22Rv1 (cell line): Measurements from ENCODE around the gene ABCG5.

Experiments
- H3K27ac ChIP-seq: fragments of 450-650 bp; 2 replicates; pipeline ENCODE4 v1.5.1; 2017
- CTCF ChIP-seq: fragments of 450-650 bp; IDR thresholded peaks from 2 replicates; pipeline ENCODE4 v1.5.1; 2017; ENCODE audit warnings: mild to moderate bottlenecking
- ZFX ChIP-seq: fragments of 450-650 bp; IDR thresholded peaks from 2 replicates; pipeline ENCODE4 v1.6.1; 2017; ENCODE audit warnings: antibody characterized with exemption, borderline replicate concordance

ABCG5 gene

GRCh38 chr2:43838560-43839267 lies at the start of gene ABCG5, which contains the start of gene ABCG8:
TSS of gene ABCG5 (minus strand) at chr2:43838839. CDS start at chr2:43838679, 160 bp downstream.
TSS of gene ABCG8 (plus strand) at chr2:43838971. CDS start at chr2:43839054, 83 bp downstream.
- no peak for TF ChIP-seq ZFX
- TF ChIP-seq CTCF = no peak
- H3K27ac ChIP-seq = no peak within 1 kb of the TSS

DNA sequence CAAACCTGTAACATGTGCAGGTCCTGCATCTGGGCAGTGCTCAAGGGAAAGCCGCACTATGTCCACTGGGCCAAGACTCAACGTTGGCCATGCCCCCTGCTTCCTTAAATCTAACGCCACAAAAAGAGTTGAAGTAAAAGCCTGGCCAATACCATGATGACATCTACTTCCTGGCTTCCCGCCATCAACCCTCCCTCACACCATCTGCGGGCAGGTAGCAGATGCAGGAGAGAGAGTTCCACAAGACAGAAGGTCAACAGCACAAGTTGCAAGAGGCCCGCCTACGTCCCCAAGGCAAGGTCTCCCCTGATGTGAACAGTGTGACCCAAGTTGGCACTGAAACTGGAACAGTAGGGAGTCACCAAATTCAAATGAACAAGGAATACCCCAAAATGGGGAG lies 48.5 kb upstream of the ABCG5 start:
- TF ChIP-seq ZFX (no peak), CTCF (no peak)
- no peak overlapping the region for H3K27ac ChIP-seq

- H3K27ac ChIP-seq = 0 out of 2 replicates have a peak overlapping the region, but pooled peaks have one; percentile 3
- TF ChIP-seq ZFX (no peak), CTCF (no peak)
Observed at GRCh38 chr2:43885132-43885632, 46.5 kb upstream of the ABCG5 start.

GRCh38 chr2:43884689-43885088 lies 46.0 kb upstream of the ABCG5 start:
- no peak overlapping the region for H3K27ac ChIP-seq
- TF ChIP-seq ZFX = no peak
- TF ChIP-seq CTCF = no peak

DNA sequence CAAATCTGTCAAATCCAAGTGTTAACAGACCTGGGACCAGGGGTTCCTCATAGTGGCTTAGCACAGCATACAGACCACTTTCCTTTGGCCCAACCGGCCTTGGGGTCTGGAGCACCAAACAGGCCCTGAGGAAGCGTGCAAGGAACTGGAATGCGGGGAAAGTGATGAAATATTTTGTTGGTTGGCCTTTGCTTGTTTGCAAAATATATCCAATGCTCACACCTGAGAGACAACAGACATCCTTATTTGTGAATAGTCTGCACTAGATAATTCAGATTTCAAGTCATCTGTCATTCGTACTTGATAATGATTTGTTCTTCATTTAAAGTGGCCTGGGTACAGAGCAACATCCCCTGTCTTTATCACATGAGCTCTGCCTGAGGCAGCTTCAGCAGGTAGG lies 43.7 kb upstream of the ABCG5 start:
- no peak for TF ChIP-seq ZFX
- no peak for TF ChIP-seq CTCF
- no peak overlapping the region for H3K27ac ChIP-seq

GRCh38 chr2:43880952-43881351 lies 42.3 kb upstream of the ABCG5 start:
- H3K27ac ChIP-seq = no peak overlapping the region
- TF ChIP-seq ZFX = no peak
- no peak for TF ChIP-seq CTCF

DNA sequence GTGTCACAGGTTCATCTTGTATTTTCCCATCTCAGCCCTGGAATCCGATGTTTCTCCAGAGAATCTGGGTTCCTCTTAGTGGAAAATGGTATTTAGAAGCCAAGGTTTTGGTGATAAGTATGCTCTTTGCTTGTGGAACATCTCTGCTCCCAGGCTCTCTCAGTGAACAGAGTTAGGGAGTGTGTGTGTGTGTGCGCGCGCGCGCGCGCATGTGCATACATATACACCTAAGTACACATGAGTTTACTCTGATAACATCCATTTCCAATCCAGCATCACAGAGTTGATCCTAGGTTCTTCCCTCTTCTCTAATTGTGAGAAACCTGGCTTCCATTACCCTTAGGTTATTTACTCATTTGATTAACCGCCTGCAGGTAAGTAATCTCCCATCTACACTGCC lies 41.8 kb upstream of the ABCG5 start:
- no peak for TF ChIP-seq ZFX
- no peak for TF ChIP-seq CTCF
- no peak overlapping the region for H3K27ac ChIP-seq
